Right forelimb (tissue), 1 donor: ENCODE results near the gene MAN1B1.

ENCODE experiments used
- DNase-seq: peaks from one replicate; pipeline ENCODE4 v3.0.0-alpha.2; 2018

MAN1B1 gene

DNA sequence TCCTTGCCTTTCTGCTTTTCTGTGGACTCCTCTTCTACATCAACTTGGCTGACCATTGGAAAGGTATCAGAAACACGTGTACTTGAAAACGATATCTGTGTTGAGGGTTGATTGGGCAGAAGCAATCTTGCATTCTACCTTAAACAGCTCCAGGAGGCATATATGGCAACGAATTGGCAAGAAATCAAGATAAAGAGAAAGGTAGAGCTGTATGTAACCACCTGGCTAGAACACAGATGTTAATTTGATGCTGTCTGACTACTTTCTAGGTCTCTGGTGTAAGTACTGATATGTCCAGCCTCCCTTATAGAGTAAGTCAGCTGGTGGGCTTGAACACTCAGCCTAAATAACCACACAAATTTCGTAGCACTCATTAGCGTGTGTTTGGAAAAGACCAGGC, 1.3 kb downstream of the MAN1B1 start:
- DNase-seq: no peak

- no peak for DNase-seq
Measured at GRCh38 chr9:137089232-137089947, 2.6 kb downstream of the MAN1B1 start.

GRCh38 chr9:137095664-137096517, 9.1 kb downstream of the MAN1B1 start:
- no peak for DNase-seq

GRCh38 chr9:137096785-137097546, 10.2 kb downstream of the MAN1B1 start:
- no peak for DNase-seq

- DNase-seq: no peak
Measured at GRCh38 chr9:137097761-137098462, 11.1 kb downstream of the MAN1B1 start.

GRCh38 chr9:137099231-137099630, 12.4 kb downstream of the MAN1B1 start:
- DNase-seq: no peak

- no peak for DNase-seq
Measured at GRCh38 chr9:137103206-137103999, 16.6 kb downstream of the MAN1B1 start.

GRCh38 chr9:137105814-137106661, 19.3 kb downstream of the MAN1B1 start:
- no peak for DNase-seq

- no peak for DNase-seq
Measured at GRCh38 chr9:137106662-137107250, 20.0 kb downstream of the MAN1B1 start.

GRCh38 chr9:137107312-137107921, 20.6 kb downstream of the MAN1B1 start:
- no peak for DNase-seq

DNA sequence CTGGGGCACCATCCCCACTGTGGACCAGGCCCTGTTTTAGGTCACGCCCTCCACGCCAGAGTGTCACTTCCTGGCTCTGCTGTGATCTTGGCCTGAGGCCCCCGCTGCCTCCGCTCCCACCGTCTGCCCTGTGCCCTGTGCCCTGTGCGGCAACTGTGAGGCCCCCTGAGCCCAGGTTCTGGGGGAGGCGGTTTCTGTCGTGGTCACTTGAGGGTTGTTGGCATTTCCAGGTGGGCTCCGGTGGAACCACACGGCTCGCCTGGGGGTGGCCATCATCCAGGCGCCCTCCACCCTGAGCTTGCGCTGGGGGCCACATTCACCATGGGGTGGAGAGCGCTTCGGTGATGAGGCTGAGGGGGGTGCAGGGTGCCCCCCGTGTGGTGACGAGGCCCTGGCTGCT, 21.2 kb downstream of the MAN1B1 start:
- DNase-seq: no peak

DNA sequence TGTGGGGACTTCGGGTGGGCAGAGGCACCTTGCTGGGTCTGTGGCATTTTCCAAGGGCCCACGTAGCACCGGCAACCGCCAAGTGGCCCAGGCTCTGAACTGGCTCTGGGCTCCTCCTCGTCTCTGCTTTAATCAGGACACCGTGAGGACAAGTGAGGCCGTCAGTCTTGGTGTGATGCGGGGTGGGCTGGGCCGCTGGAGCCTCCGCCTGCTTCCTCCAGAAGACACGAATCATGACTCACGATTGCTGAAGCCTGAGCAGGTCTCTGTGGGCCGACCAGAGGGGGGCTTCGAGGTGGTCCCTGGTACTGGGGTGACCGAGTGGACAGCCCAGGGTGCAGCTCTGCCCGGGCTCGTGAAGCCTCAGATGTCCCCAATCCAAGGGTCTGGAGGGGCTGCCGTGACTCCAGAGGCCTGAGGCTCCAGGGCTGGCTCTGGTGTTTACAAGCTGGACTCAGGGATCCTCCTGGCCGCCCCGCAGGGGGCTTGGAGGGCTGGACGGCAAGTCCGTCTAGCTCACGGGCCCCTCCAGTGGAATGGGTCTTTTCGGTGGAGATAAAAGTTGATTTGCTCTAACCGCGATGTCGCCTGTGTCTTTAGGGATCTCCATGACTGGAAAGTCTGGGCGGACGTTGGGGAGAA, 21.9 kb downstream of the MAN1B1 start:
- DNase-seq: no peak

- no peak for DNase-seq
Measured at GRCh38 chr9:137109250-137110146, 22.7 kb downstream of the MAN1B1 start.

DNA sequence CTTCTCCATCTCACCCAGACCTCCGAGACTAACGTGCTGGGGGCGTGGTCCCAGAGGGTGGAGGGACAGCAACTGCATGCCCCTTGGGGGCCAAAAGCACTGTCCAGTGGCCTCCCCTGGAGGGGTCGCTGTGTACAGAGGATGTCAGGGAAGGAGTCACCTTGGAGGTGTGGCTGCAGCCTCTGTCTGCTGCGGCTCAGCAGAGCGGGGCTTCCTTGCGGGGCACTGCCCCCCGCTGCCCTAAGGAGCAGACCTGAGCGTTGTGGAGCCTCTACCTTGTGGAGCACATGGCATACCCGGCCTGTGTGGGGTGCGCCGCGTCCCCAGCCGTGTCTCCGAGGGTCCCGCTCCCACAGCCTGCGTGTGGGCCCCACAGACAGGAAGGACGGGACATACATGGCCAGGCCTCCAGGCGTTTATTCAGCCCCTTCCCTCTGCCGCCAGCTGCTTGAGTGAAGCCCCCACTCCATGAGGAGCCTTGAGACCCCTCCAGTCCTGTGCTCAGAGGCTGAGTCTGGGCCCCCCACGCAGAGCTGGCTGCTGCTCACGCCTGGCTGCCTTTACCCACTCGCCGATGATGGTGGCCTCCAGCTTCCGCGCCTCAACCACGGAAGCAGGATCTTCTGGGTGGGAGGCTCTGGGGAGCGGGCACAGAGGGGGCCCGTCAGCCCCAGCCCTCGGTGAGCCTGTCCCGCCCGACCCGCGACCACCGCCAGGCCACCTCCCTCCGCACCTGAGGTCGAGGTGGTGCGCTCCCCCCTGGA, 23.5 kb downstream of the MAN1B1 start:
- no peak for DNase-seq

DNA sequence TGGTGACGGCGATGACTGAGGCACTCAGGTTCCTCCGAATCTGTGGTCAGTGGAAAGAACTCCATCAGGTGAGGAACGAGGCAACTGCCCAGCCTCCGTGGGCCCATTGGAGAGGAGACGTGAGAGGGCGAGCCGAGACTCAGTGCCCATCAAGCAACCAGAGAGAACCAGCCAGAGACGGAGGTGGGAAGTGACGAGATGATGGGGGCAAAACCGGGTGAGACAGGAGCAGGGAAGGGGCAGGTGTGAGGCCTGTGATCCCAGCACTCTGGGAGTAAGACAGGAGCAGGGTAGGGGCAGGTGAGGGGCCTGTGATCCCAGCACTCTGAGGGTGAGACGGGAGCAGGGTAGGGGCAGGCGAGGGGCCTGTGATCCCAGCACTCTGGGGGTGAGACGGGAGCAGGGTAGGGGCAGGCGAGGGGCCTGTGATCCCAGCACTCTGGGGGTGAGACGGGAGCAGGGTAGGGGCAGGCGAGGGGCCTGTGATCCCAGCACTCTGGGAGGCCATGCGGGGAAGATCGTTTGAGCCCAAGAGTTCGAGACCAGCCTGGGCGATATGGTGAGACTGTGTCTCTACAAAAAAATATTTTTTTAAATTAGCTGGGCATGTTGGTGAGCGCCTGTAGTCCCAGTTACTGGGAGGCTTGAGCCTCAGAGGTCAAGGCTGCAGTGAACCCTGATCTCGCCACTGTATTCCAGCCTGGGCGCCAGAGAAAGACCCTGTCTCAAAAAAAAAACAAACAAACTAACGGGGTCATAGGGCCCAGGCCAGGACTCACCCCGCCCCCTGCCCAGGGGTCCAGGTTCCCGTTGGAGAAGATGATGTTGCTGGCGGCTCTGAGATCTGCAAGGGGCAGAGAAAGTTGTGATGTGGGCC, 24.4 kb downstream of the MAN1B1 start:
- no peak for DNase-seq

DNA sequence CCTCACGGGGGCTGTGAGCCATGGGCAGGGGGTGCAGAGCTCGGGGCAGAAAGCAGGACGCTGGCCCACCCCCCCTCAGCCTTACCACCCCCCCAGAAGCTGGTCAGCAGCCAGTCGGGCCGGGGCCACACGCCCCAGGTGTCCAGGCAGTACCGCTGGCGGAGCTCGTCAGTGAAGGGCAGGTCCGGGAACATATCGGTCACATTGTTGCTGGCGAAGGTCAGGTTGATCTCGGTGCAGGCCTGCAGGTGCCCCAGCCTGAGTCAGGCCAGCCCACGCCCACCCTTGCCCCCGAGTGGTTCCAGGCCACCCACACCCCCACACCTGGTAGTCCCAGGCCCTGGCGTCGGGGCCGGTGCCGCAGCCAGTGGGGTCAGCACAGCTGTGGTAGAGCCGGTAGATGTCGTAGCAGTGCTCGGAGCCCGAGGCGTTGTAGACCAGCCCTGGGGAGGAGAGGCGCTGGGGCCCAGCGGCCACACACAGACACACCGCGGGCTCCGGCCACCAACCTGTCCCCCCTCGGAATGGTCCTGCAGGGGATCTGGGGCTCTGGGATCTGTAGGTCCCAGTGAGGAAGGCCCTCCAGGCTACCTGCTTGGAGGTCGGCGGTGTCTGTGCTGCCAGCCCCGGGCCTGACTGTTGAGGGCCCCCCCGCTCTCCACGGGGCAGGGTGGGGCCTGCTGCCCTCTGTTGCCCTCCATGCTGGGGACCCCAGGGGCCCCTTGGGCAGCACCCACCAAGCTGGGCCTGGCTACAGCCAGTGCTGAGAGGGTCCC, 25.2 kb downstream of the MAN1B1 start:
- no peak for DNase-seq
